PC-9 (cell line): ENCODE results near the gene TRAF3. TPM values are rescaled to one million over a fixed set of nuclear protein-coding genes. Genes with fewer than 3 reads are reported as not detected.
A peak's percentile ranks its signal among the peaks of the same experiment; 100 is the strongest.

Experiments
- BruUV-seq: library from RNA; stranded (reverse); fragments of 400-500 nt; replicated peaks from 2 replicates; lab custom pipeline; 2021; lab: Mats Ljungman, UMichigan
- CTCF ChIA-PET: fragments of 300-600 bp; sonication (Branson Sonifier 250); formaldehyde crosslinking; loops from one replicate; lab custom pipeline; 2022; ENCODE audit warnings: antibody characterized with exemption; lab: Charles Lee
- POLR2A ChIA-PET: fragments of 300-600 bp; sonication (Branson Sonifier 250); formaldehyde crosslinking; loops from one replicate; lab custom pipeline; 2022; ENCODE audit warnings: antibody characterized with exemption; ENCODE audit not compliant: unreplicated experiment; lab: Charles Lee
- DNase-seq, 2 experiments: peaks; one replicate each; pipeline versions ENCODE4 v3.0.0 to v3.0.0-alpha.2; 2015 to 2022; ENCODE audit warnings: mixed read lengths in 1 of 2
- H2AFZ ChIP-seq: fragments of 200-600 bp; sonication (generic); 2 replicates; pipeline ENCODE4 v1.8.1; 2017; ENCODE audit warnings: antibody characterized with exemption
- H3F3A ChIP-seq: fragments of 200-600 bp; sonication (generic); 2 replicates; pipeline ENCODE4 v1.8.1; 2017; ENCODE audit warnings: antibody characterized with exemption, mild to moderate bottlenecking, low read depth; ENCODE audit not compliant: insufficient read depth
- H3K27ac ChIP-seq: fragments of 200-600 bp; sonication (generic); 2 replicates; pipeline ENCODE4 v1.6.1; 2016; ENCODE audit warnings: mixed run types
- H3K27me3 ChIP-seq: fragments of 200-600 bp; sonication (generic); 2 replicates; pipeline ENCODE4 v1.6.1; 2016; ENCODE audit warnings: low read depth, mixed run types; ENCODE audit not compliant: insufficient read depth
- H3K36me3 ChIP-seq: fragments of 200-600 bp; sonication (generic); 2 replicates; pipeline ENCODE4 v1.6.1; 2016; ENCODE audit warnings: low read depth, mixed run types
- H3K4me1 ChIP-seq: fragments of 200-600 bp; sonication (generic); replicated peaks from 2 replicates; pipeline ENCODE4 v1.6.1; 2016; ENCODE audit warnings: mixed run types; ENCODE audit not compliant: insufficient read depth
- H3K4me2 ChIP-seq: fragments of 200-600 bp; sonication (generic); 2 replicates; pipeline ENCODE4 v1.6.1; 2017; ENCODE audit warnings: mixed run types
- H3K4me3 ChIP-seq: fragments of 200-600 bp; sonication (generic); 2 replicates; pipeline ENCODE4 v1.6.1; 2016; ENCODE audit warnings: mixed run types
- H3K79me2 ChIP-seq: fragments of 200-600 bp; sonication (generic); 2 replicates; pipeline ENCODE4 v1.6.1; 2017; ENCODE audit warnings: low read depth, mixed run types
- H3K9me2 ChIP-seq: fragments of 200-600 bp; sonication (generic); 2 replicates; pipeline ENCODE4 v1.8.1; 2017; ENCODE audit warnings: mild to moderate bottlenecking; ENCODE audit not compliant: insufficient read depth
- H3K9me3 ChIP-seq: fragments of 200-600 bp; sonication (generic); 2 replicates; pipeline ENCODE4 v1.8.1; 2016; ENCODE audit warnings: low read depth; ENCODE audit not compliant: insufficient read depth
- H4K20me1 ChIP-seq: fragments of 200-600 bp; sonication (generic); 2 replicates; pipeline ENCODE4 v1.8.1; 2017; ENCODE audit not compliant: insufficient read depth
- EZH2 ChIP-seq: fragments of 200-600 bp; sonication (generic); IDR thresholded peaks from 2 replicates; pipeline ENCODE4 v1.8.0; 2017; ENCODE audit warnings: antibody characterized with exemption, low read depth
- intact Hi-C: fragments of 100-400 bp; cut with micrococcal nuclease; formaldehyde crosslinking; loops from one replicate; pipeline ENCODE4 v1.10.0; 2022; ENCODE audit not compliant: unreplicated experiment
- total RNA-seq: library from RNA; stranded (reverse); gene quantifications from 2 replicates; pipeline ENCODE4 v1.2.3, GENCODE V29; 2021
- TF ChIP-seq, protein P1 (sequence below): fragments of 200-600 bp; sonication (generic); conservative IDR thresholded peaks from 2 replicates; pipeline ENCODE4 v1.6.1; 2017; ENCODE audit warnings: mixed run types, antibody characterized with exemption, mild to moderate bottlenecking, moderate library complexity

Gene TRAF3
- total RNA-seq, 1 experiment from 2014 or later, result 41.3 TPM

DNA sequence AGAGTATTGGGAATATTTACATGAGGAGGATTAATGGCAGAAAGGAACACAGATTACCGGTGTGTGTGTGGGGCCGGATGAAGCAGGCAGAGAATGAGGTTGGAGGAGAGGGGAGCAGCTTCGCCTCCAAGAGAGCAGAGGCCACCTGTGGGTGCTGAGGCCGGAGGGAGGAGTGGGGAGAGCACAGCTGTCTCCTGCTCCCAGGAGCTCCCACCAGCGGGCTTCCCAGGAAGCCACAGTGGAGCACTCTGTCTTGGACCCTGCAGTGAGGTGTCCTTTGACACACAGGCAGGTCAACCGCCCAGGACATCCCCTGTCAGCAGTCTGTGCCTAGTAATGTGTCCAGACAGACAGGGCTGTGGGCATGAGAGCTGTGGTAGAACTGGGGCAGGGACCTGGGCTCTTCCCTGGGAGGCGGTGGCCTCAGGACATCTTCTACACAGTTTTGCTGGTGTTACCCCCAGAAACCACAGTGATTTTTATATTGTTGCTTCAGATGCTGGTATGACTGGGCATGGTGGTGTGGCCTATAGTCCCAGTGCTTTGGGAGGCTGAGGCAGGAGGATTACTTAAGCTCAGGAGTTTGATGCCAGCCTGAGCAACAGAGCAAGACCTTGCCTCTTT lies 126.8 kb downstream of the TRAF3 start:
- TF ChIP-seq EZH2, result no peak
- TF ChIP-seq, protein P1, sequence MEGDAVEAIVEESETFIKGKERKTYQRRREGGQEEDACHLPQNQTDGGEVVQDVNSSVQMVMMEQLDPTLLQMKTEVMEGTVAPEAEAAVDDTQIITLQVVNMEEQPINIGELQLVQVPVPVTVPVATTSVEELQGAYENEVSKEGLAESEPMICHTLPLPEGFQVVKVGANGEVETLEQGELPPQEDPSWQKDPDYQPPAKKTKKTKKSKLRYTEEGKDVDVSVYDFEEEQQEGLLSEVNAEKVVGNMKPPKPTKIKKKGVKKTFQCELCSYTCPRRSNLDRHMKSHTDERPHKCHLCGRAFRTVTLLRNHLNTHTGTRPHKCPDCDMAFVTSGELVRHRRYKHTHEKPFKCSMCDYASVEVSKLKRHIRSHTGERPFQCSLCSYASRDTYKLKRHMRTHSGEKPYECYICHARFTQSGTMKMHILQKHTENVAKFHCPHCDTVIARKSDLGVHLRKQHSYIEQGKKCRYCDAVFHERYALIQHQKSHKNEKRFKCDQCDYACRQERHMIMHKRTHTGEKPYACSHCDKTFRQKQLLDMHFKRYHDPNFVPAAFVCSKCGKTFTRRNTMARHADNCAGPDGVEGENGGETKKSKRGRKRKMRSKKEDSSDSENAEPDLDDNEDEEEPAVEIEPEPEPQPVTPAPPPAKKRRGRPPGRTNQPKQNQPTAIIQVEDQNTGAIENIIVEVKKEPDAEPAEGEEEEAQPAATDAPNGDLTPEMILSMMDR, result no peak
- Histone ChIP-seq H3K9me3 (no peaks in the 10 kb centered on the region), H2AFZ (no peak overlapping the region), H3K27ac (no peak overlapping the region), H3F3A (peaks cover 4% of the 10 kb centered on the region; the same call in 1 of the 2 replicates), H3K4me2 (no peak overlapping the region), H3K79me2 (no peaks in the 10 kb centered on the region), H3K36me3 (0 out of 2 replicates have a peak, but pooled peaks cover 9% of the 10 kb centered on the region), H4K20me1 (no peaks in the 10 kb centered on the region), H3K4me1 (no peaks in the 10 kb centered on the region), H3K27me3 (no peaks in the 10 kb centered on the region), H3K4me3 (no peak overlapping the region), H3K9me2 (no peaks in the 10 kb centered on the region)
- BruUV-seq, result no TSS peak
- CTCF ChIA-PET, result interaction anchor here (0.7 kb wide), 1 partner anchor 119 kb away, joined by 4 read pairs; no protein-coding TSS in a partner anchor
- intact Hi-C loops, result no loop called here
- DNase-seq, result no peak
- POLR2A ChIA-PET, result no interaction called here

DNA sequence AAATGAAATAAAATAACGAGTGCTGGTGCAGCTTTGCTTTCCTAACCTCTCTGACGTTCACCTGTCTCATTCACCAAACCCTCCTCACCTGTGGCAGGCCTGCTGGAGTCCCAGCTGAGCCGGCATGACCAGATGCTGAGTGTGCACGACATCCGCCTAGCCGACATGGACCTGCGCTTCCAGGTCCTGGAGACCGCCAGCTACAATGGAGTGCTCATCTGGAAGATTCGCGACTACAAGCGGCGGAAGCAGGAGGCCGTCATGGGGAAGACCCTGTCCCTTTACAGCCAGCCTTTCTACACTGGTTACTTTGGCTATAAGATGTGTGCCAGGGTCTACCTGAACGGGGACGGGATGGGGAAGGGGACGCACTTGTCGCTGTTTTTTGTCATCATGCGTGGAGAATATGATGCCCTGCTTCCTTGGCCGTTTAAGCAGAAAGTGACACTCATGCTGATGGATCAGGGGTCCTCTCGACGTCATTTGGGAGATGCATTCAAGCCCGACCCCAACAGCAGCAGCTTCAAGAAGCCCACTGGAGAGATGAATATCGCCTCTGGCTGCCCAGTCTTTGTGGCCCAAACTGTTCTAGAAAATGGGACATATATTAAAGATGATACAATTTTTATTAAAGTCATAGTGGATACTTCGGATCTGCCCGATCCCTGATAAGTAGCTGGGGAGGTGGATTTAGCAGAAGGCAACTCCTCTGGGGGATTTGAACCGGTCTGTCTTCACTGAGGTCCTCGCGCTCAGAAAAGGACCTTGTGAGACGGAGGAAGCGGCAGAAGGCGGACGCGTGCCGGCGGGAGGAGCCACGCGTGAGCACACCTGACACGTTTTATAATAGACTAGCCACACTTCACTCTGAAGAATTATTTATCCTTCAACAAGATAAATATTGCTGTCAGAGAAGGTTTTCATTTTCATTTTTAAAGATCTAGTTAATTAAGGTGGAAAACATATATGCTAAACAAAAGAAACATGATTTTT lies 128.2 kb downstream of the TRAF3 start:
- no peak for DNase-seq
- no peaks in the 10 kb centered on the region for H3K9me2 ChIP-seq
- H3K9me3 ChIP-seq, result no peaks in the 10 kb centered on the region
- H3F3A ChIP-seq, result peaks cover 4% of the 10 kb centered on the region; the same call in 1 of the 2 replicates
- no peak overlapping the region for H3K27ac ChIP-seq
- H3K4me2 ChIP-seq, result no peak overlapping the region
- ChIA-PET POLR2A (no interaction called here), CTCF (no interaction called here)
- no peaks in the 10 kb centered on the region for H3K27me3 ChIP-seq
- H4K20me1 ChIP-seq, result no peaks in the 10 kb centered on the region
- 0 out of 2 replicates have a peak, but pooled peaks cover 9% of the 10 kb centered on the region for H3K36me3 ChIP-seq
- TF ChIP-seq EZH2, result no peak
- TF ChIP-seq, protein P1, result no peak
- TSS peak; percentile 14 for BruUV-seq
- intact Hi-C loops, result no loop called here
- no peak overlapping the region for H3K4me3 ChIP-seq
- H3K79me2 ChIP-seq, result no peaks in the 10 kb centered on the region
- no peaks in the 10 kb centered on the region for H3K4me1 ChIP-seq
- H2AFZ ChIP-seq, result no peak overlapping the region

DNA sequence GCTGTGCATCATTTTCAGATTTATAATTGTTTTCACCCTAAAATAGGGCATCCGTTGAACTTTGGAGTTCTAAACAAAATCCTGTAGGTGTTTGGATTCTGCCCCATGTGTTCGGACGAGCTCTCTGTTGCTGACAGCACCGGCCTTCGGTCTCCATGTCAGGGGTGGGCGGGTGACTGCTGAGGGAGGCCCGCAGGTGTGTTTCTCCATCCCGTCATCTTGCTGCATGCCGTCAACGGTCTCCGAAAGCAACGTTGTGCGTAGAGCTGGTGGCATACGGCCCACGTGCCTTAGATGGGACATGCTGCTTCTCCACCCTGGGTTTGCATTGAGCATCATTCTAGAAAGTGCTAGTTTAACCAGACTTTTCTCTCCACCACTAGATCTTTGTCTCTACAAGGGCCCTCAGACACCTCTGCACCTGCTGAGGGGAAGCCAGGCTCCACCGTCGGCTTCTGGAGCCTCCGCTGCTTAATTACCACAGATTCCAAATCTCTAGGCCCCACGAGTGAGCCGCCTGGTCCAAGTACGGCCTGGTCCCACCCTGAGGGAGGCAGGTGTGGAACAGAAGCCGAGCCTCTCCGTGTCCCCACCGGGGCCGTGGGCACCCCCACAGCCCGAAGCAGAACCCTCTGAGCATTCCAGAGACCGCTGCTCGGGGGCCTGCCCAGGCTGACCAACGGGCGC lies 129.5 kb downstream of the TRAF3 start:
- intact Hi-C loops, result no loop called here
- H3K4me2 ChIP-seq, result no peak overlapping the region
- ChIA-PET POLR2A (no interaction called here), CTCF (interaction anchor here (0.5 kb wide), 1 partner anchor 193 kb away, joined by 3 read pairs; no protein-coding TSS in a partner anchor)
- H2AFZ ChIP-seq, result no peak overlapping the region
- no peaks in the 10 kb centered on the region for H3K9me2 ChIP-seq
- H4K20me1 ChIP-seq, result no peaks in the 10 kb centered on the region
- H3K27ac ChIP-seq, result no peak overlapping the region
- peaks cover 4% of the 10 kb centered on the region; the same call in 1 of the 2 replicates for H3F3A ChIP-seq
- no TSS peak for BruUV-seq
- no peaks in the 10 kb centered on the region for H3K4me1 ChIP-seq
- no peaks in the 10 kb centered on the region for H3K79me2 ChIP-seq
- 0 out of 2 replicates have a peak, but pooled peaks cover 9% of the 10 kb centered on the region for H3K36me3 ChIP-seq
- no peaks in the 10 kb centered on the region for H3K9me3 ChIP-seq
- no peak for TF ChIP-seq EZH2
- TF ChIP-seq, protein P1, result no peak
- no peaks in the 10 kb centered on the region for H3K27me3 ChIP-seq
- H3K4me3 ChIP-seq, result no peak overlapping the region
- DNase-seq, result no peak
